WTC11 (cell line): ENCODE measurements around the gene CCSER2.

Experiments
- CBFB ChIP-seq: sonication (generic); formaldehyde crosslinking; IDR thresholded peaks from 2 replicates; pipeline ENCODE4 v1.8.1; 2022; ENCODE audit warnings: mild to moderate bottlenecking, low read depth, missing genetic modification reagents
- CTCF ChIP-seq: fragments of 200-600 bp; IDR thresholded peaks from 2 replicates; pipeline ENCODE4 v1.8.0; 2022; ENCODE audit warnings: antibody characterized with exemption
- FOXK1 ChIP-seq: sonication (generic); formaldehyde crosslinking; IDR thresholded peaks from 2 replicates; pipeline ENCODE4 v1.8.0; 2022; ENCODE audit warnings: mild to moderate bottlenecking, moderate library complexity, missing genetic modification reagents
- IRF1 ChIP-seq: sonication (generic); formaldehyde crosslinking; IDR thresholded peaks from 2 replicates; pipeline ENCODE4 v1.8.0; 2023; ENCODE audit warnings: missing genetic modification reagents
- JUN ChIP-seq: sonication (generic); formaldehyde crosslinking; IDR thresholded peaks from 2 replicates; pipeline ENCODE4 v1.8.0; 2023; ENCODE audit warnings: mild to moderate bottlenecking, missing genetic modification reagents
- NFE2L1 ChIP-seq: sonication (generic); formaldehyde crosslinking; IDR thresholded peaks from 2 replicates; pipeline ENCODE4 v1.8.1; 2023; ENCODE audit warnings: missing genetic modification reagents
- NFYB ChIP-seq: sonication (generic); formaldehyde crosslinking; conservative IDR thresholded peaks from 2 replicates; pipeline ENCODE4 v1.8.0; 2022; ENCODE audit warnings: low read depth, missing genetic modification reagents
- NR1H2 ChIP-seq: sonication (generic); formaldehyde crosslinking; IDR thresholded peaks from 2 replicates; pipeline ENCODE4 v1.9.0; 2021; ENCODE audit warnings: mild to moderate bottlenecking, moderate library complexity, missing genetic modification reagents
- USF2 ChIP-seq: sonication (generic); formaldehyde crosslinking; IDR thresholded peaks from 2 replicates; pipeline ENCODE4 v1.8.1; 2023; ENCODE audit warnings: mild to moderate bottlenecking, missing genetic modification reagents, moderate library complexity
- ZNF671 ChIP-seq: fragments of 250-450 bp; sonication (Bioruptor Pico); IDR thresholded peaks from 2 replicates; pipeline ENCODE4 v1.8.0; 2021; ENCODE audit warnings: mild to moderate bottlenecking
- ZSCAN18 ChIP-seq: fragments of 250-450 bp; sonication (Bioruptor Pico); IDR thresholded peaks from 2 replicates; pipeline ENCODE4 v2.1.2; 2022; ENCODE audit warnings: mild to moderate bottlenecking, moderate library complexity
- TF ChIP-seq, protein P1 (sequence below): sonication (generic); formaldehyde crosslinking; IDR thresholded peaks from 2 replicates; pipeline ENCODE4 v1.8.1; 2023; ENCODE audit warnings: mild to moderate bottlenecking, moderate library complexity, missing genetic modification reagents
- TF ChIP-seq, protein P2 (sequence below): sonication (generic); formaldehyde crosslinking; IDR thresholded peaks from 2 replicates; pipeline ENCODE4 v1.8.0; 2022; ENCODE audit warnings: mild to moderate bottlenecking, missing genetic modification reagents
- TF ChIP-seq, protein P3 (sequence below): sonication (generic); formaldehyde crosslinking; IDR thresholded peaks from 2 replicates; pipeline ENCODE4 v1.8.1; 2023; ENCODE audit warnings: mild to moderate bottlenecking, missing genetic modification reagents, moderate library complexity

- TF ChIP-seq, protein P1, sequence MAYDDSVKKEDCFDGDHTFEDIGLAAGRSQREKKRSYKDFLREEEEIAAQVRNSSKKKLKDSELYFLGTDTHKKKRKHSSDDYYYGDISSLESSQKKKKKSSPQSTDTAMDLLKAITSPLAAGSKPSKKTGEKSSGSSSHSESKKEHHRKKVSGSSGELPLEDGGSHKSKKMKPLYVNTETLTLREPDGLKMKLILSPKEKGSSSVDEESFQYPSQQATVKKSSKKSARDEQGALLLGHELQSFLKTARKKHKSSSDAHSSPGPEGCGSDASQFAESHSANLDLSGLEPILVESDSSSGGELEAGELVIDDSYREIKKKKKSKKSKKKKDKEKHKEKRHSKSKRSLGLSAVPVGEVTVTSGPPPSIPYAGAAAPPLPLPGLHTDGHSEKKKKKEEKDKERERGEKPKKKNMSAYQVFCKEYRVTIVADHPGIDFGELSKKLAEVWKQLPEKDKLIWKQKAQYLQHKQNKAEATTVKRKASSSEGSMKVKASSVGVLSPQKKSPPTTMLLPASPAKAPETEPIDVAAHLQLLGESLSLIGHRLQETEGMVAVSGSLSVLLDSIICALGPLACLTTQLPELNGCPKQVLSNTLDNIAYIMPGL (CRISPR knock-in tag) = no peak
- TF ChIP-seq CTCF = no peak
- TF ChIP-seq CBFB = no peak
- TF ChIP-seq, protein P2, sequence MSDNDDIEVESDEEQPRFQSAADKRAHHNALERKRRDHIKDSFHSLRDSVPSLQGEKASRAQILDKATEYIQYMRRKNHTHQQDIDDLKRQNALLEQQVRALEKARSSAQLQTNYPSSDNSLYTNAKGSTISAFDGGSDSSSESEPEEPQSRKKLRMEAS (CRISPR knock-in tag) = no peak
- TF ChIP-seq IRF1 = no peak
- TF ChIP-seq, protein P3, sequence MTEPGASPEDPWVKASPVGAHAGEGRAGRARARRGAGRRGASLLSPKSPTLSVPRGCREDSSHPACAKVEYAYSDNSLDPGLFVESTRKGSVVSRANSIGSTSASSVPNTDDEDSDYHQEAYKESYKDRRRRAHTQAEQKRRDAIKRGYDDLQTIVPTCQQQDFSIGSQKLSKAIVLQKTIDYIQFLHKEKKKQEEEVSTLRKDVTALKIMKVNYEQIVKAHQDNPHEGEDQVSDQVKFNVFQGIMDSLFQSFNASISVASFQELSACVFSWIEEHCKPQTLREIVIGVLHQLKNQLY (CRISPR knock-in tag) = no peak
- TF ChIP-seq ZSCAN18 (CRISPR knock-in tag) = no peak
- TF ChIP-seq USF2 (CRISPR knock-in tag) = no peak
- TF ChIP-seq ZNF671 (CRISPR knock-in tag) = no peak
- no peak for TF ChIP-seq FOXK1 (CRISPR knock-in tag)
- TF ChIP-seq NFYB (CRISPR knock-in tag) = no peak
- TF ChIP-seq NR1H2 (CRISPR knock-in tag) = no peak
- no peak for TF ChIP-seq JUN
- TF ChIP-seq NFE2L1 (CRISPR knock-in tag) = no peak
Measured at GRCh38 chr10:84296091-84296981, 32.1 kb upstream of the CCSER2 start.
